ENCODE results near the gene PTH2R. TPM values are rescaled to one million over a fixed set of nuclear protein-coding genes. Genes with fewer than 3 reads are reported as not detected.

Gene PTH2R
- total and polyA plus RNA-seq, 2 donors (not counting 3 experiments of a cell fraction or from before 2014, with no cell fraction given), result not detected

DNA sequence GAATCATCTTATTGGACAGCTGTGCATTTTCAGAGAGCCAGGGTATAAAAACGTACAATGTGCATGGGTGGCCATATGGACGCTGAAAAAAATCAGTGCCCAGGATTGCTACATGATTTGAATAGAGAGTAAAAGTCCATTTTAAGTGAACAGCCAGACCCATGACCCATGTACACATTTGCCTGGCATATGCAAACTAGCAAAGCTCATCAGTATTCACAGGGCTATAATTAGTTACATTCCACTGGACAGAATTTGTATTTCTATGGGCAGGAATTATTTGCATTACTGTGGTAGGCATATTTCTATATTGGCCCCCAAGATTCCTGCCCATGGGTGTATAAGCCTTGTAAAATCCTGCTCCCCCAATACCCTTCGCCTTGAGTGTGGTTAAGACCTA is 78.8 kb downstream of the PTH2R start:
- Histone ChIP-seq H3K4me2 (ENCODE audit: insufficient read depth, low read length) (no peak overlapping the region), H4K20me1 (replicated peaks; ENCODE audit: control insufficient read depth, extremely low read depth, insufficient read depth, low read length) (no peaks in the 10 kb centered on the region), H3K9me1 (replicated peaks; ENCODE audit: control insufficient read depth, extremely low read depth, insufficient read depth, low read length) (no peaks in the 10 kb centered on the region), H3K79me2 (ENCODE audit: control insufficient read depth, insufficient read depth, low read length) (no peaks in the 10 kb centered on the region), H3K27me3 (ENCODE audit: control insufficient read depth in 2 of 2, insufficient read depth in 2 of 2, low read length in 2 of 2) (no peaks in the 10 kb centered on the region), H3K9me3 (replicated peaks; ENCODE audit: control insufficient read depth, insufficient read depth, low read length) (no peaks in the 10 kb centered on the region), H2AFZ (ENCODE audit: low read depth, low read length) (no peak overlapping the region), H3K36me3 (ENCODE audit: control insufficient read depth in 2 of 2, extremely low read depth in 1 of 2, insufficient read depth in 2 of 2, low read length in 2 of 2) (no peaks in the 10 kb centered on the region), H3K4me3 (replicated peaks in 1 of 3; ENCODE audit: insufficient read depth in 1 of 3, low read depth in 1 of 3, low read length in 3 of 3) (no peak overlapping the region), H3K4me1 (ENCODE audit: control insufficient read depth, extremely low read depth, insufficient read depth, low read length) (no peaks in the 10 kb centered on the region), H3K27ac (ENCODE audit: insufficient read depth, low read depth, low read length) (no peak overlapping the region), H3K9ac (replicated peaks; ENCODE audit: extremely low read depth, insufficient read depth, low read length) (no peak overlapping the region)
- dilution Hi-C loops (cut with MboI; ENCODE audit: extremely low pct_ligation_motif_present, low sequenced_read_pairs), result no loop called here
- TF ChIP-seq POLR2AphosphoS5 (IDR thresholded peaks at IDR 0.05; ENCODE audit: insufficient read depth, low read depth, low read length) (no peak), EZH2 (IDR thresholded peaks at IDR 0.05; ENCODE audit: borderline replicate concordance, low read depth, low read length, severe bottlenecking) (no peak), POLR2A (IDR thresholded peaks at IDR 0.05; ENCODE audit: low read depth, low read length) (no peak), MYC (IDR thresholded peaks at IDR 0.05; ENCODE audit: low read depth, low read length) (no peak), GATA2 (IDR thresholded peaks at IDR 0.05; ENCODE audit: insufficient read depth, insufficient read length, low read depth, low read length) (no peak), FOS (IDR thresholded peaks at IDR 0.05; ENCODE audit: borderline replicate concordance, insufficient read depth, low read length) (no peak), JUN (IDR thresholded peaks at IDR 0.05; ENCODE audit: borderline replicate concordance, insufficient read depth, insufficient read length, low read depth) (no peak)
- TF ChIP-seq, protein P1, sequence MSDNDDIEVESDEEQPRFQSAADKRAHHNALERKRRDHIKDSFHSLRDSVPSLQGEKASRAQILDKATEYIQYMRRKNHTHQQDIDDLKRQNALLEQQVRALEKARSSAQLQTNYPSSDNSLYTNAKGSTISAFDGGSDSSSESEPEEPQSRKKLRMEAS (IDR thresholded peaks at IDR 0.05; ENCODE audit: insufficient read depth, insufficient read length), result no peak
- TF ChIP-seq, protein P2, sequence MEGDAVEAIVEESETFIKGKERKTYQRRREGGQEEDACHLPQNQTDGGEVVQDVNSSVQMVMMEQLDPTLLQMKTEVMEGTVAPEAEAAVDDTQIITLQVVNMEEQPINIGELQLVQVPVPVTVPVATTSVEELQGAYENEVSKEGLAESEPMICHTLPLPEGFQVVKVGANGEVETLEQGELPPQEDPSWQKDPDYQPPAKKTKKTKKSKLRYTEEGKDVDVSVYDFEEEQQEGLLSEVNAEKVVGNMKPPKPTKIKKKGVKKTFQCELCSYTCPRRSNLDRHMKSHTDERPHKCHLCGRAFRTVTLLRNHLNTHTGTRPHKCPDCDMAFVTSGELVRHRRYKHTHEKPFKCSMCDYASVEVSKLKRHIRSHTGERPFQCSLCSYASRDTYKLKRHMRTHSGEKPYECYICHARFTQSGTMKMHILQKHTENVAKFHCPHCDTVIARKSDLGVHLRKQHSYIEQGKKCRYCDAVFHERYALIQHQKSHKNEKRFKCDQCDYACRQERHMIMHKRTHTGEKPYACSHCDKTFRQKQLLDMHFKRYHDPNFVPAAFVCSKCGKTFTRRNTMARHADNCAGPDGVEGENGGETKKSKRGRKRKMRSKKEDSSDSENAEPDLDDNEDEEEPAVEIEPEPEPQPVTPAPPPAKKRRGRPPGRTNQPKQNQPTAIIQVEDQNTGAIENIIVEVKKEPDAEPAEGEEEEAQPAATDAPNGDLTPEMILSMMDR (IDR thresholded peaks at IDR 0.05; ENCODE audit: extremely low read depth in 1 of 2, insufficient read depth in 1 of 2, low read depth in 1 of 2, low read length in 2 of 2), result no peak
- FAIRE-seq (no peak), DNase-seq (ENCODE audit: low read depth, low spot score) (no peak)
- CTCF ChIA-PET, result no interaction called here
- no TSS peak for BruUV-seq (replicated peaks)
- POLR2A ChIA-PET, result no interaction called here
- intact Hi-C loops (cut with micrococcal nuclease), result no loop called here
